IPS-20b (cell line): ENCODE data around the gene CFAP54.

Experiments used
- H3K27ac ChIP-seq: one replicate; pipeline ENCODE4 v1.5.1; 2013; ENCODE audit warnings: low read length
- H3K27me3 ChIP-seq: 2 replicates; pipeline ENCODE4 v1.6.1; 2013; ENCODE audit warnings: mild to moderate bottlenecking, low read length, inconsistent platforms; ENCODE audit not compliant: insufficient read depth
- H3K36me3 ChIP-seq: 2 replicates; pipeline ENCODE4 v1.6.1; 2013; ENCODE audit warnings: low read depth, mild to moderate bottlenecking, inconsistent platforms, low read length, moderate library complexity; ENCODE audit not compliant: insufficient read depth
- H3K4me1 ChIP-seq: 2 replicates; pipeline ENCODE4 v1.6.1; 2013; ENCODE audit warnings: mild to moderate bottlenecking, control low read depth, inconsistent platforms, low read length, moderate library complexity; ENCODE audit not compliant: insufficient read depth
- H3K4me3 ChIP-seq: 2 replicates; pipeline ENCODE4 v1.5.1; 2013; ENCODE audit warnings: mild to moderate bottlenecking, low read length, inconsistent platforms
- H3K9ac ChIP-seq: 2 replicates; pipeline ENCODE4 v1.6.1; 2013; ENCODE audit warnings: low read depth, mild to moderate bottlenecking, inconsistent platforms, low read length, moderate library complexity
- H3K9me3 ChIP-seq: 2 replicates; pipeline ENCODE4 v1.6.1; 2013; ENCODE audit warnings: mild to moderate bottlenecking, low read depth, low read length, inconsistent platforms; ENCODE audit not compliant: insufficient read depth

Gene CFAP54

GRCh38 chr12:96882862-96883261, 393.5 kb downstream of the CFAP54 start:
- H3K27me3 ChIP-seq: no peaks in the 10 kb centered on the region
- H3K9ac ChIP-seq: no peak overlapping the region
- no peaks in the 10 kb centered on the region for H3K9me3 ChIP-seq
- no peaks in the 10 kb centered on the region for H3K4me1 ChIP-seq
- no peak overlapping the region for H3K4me3 ChIP-seq
- H3K36me3 ChIP-seq: no peaks in the 10 kb centered on the region
- no peak overlapping the region for H3K27ac ChIP-seq

DNA sequence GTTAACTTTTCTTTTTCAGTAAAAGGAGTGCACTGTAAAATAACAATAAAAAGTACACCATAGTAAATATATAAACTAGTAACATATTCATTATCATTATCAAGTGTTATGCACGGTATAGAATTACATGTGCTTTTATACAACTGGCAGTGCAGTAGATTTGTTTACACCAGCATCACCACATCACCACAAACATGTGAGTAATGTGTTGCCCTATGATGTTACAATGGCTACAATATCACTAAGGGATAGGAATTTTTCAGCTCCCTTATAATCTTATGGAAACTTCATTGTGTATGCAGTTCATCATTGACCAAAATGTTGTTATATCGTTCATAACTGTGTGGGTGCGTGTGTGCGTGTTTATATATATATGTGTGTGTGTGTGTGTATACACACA, 394.2 kb downstream of the CFAP54 start:
- no peaks in the 10 kb centered on the region for H3K9me3 ChIP-seq
- H3K4me3 ChIP-seq: no peak overlapping the region
- no peak overlapping the region for H3K27ac ChIP-seq
- no peaks in the 10 kb centered on the region for H3K36me3 ChIP-seq
- H3K27me3 ChIP-seq: no peaks in the 10 kb centered on the region
- H3K9ac ChIP-seq: no peak overlapping the region
- no peaks in the 10 kb centered on the region for H3K4me1 ChIP-seq

DNA sequence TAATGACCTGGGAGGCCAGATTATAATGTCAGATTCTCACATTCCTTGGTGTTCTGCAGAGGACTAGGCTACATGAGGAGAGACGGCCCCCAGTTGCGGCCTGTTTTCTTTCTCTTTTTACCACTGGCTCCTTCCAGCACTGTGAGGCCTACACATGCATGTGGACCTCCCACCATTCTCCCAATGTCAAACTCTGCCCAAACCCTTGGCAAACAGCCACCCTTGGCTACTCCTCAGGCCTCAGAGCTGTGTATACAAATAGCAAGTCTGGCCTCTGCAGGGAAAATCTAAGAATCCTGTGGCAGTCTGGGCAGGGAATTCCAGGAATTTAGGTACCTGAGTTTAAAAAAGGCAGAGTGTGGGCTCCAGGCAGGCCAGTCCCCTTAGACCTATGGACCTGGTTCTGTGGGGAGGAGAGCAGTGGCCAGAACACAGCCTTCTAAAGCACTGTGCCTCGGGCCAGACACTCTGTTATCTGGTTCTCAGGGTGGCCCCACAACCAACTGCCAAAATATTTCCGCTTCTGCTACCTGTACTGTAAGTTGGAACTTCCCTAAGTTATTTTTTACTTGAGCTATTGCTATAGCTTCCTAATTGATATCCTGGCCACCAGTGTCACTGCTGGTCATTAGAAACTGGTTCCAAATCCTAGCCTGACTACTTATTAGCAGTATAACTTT, 397.8 kb downstream of the CFAP54 start:
- Histone ChIP-seq H3K4me1 (no peaks in the 10 kb centered on the region), H3K4me3 (no peak overlapping the region), H3K9me3 (no peaks in the 10 kb centered on the region), H3K27me3 (no peaks in the 10 kb centered on the region), H3K27ac (no peak overlapping the region), H3K36me3 (no peaks in the 10 kb centered on the region), H3K9ac (no peak overlapping the region)

GRCh38 chr12:96889273-96889933, 400.0 kb downstream of the CFAP54 start:
- Histone ChIP-seq H3K27ac (no peak overlapping the region), H3K9me3 (no peaks in the 10 kb centered on the region), H3K4me3 (no peak overlapping the region)

GRCh38 chr12:96890331-96890730, 401.0 kb downstream of the CFAP54 start:
- no peaks in the 10 kb centered on the region for H3K9me3 ChIP-seq
- H3K4me3 ChIP-seq: no peak overlapping the region
- no peak overlapping the region for H3K9ac ChIP-seq
- no peaks in the 10 kb centered on the region for H3K4me1 ChIP-seq
- no peak overlapping the region for H3K27ac ChIP-seq
- H3K27me3 ChIP-seq: no peaks in the 10 kb centered on the region
- no peaks in the 10 kb centered on the region for H3K36me3 ChIP-seq

More at GRCh38 chr12:96889273-96889933, 400.0 kb downstream of the CFAP54 start:
- H3K9ac ChIP-seq: no peak overlapping the region
- H3K27me3 ChIP-seq: no peaks in the 10 kb centered on the region
- no peaks in the 10 kb centered on the region for H3K4me1 ChIP-seq
- no peaks in the 10 kb centered on the region for H3K36me3 ChIP-seq

DNA sequence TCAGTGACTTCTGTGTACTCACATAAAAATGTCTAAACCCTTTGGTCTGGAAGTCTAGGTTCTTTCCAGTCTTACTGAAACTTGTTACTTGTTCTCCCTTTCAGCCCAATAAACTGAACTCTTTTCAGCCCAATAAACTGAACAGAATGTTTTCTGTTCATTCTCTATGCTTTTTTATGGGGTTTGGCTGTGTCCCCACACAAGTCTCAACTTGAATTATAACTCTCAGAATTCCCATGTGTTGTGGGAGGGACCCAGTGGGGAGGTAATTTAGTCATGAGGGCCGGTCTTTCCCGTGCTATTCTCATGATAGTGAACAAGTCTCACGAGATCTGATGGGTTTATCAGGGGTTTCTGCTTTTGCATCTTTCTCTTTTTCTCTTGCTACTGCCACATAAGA, 402.7 kb downstream of the CFAP54 start:
- Histone ChIP-seq H3K27ac (no peak overlapping the region), H3K4me3 (no peak overlapping the region), H3K9me3 (no peaks in the 10 kb centered on the region), H3K27me3 (no peaks in the 10 kb centered on the region), H3K9ac (no peak overlapping the region), H3K36me3 (no peaks in the 10 kb centered on the region), H3K4me1 (no peaks in the 10 kb centered on the region)

- H3K9ac ChIP-seq: no peak overlapping the region
- H3K4me1 ChIP-seq: no peaks in the 10 kb centered on the region
- H3K9me3 ChIP-seq: no peaks in the 10 kb centered on the region
- H3K4me3 ChIP-seq: no peak overlapping the region
- H3K36me3 ChIP-seq: no peaks in the 10 kb centered on the region
- no peaks in the 10 kb centered on the region for H3K27me3 ChIP-seq
- no peak overlapping the region for H3K27ac ChIP-seq
Observed at GRCh38 chr12:96897421-96897820, 408.0 kb downstream of the CFAP54 start.

DNA sequence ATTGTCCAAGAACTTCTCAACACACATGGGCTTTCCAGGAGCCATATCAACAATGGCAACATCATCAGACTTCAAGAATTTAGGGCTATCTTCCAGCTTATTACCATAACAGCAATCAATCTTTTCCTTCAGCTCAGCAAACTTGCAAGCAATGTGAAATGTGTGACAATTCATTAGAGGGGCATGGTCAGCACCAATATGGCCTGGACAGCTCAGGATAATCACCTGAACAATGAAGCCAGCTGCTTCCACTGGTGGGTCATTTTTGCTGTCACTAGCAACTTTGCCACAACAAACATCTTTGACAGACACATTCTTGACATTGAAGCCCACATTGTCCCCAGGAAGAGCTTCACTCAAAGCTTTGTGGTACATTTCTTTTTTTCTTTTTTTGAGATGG, 411.8 kb downstream of the CFAP54 start:
- no peaks in the 10 kb centered on the region for H3K4me1 ChIP-seq
- H3K27ac ChIP-seq: no peak overlapping the region
- no peaks in the 10 kb centered on the region for H3K27me3 ChIP-seq
- H3K9ac ChIP-seq: no peak overlapping the region
- no peaks in the 10 kb centered on the region for H3K36me3 ChIP-seq
- H3K9me3 ChIP-seq: no peaks in the 10 kb centered on the region
- no peak overlapping the region for H3K4me3 ChIP-seq

- no peaks in the 10 kb centered on the region for H3K36me3 ChIP-seq
- no peak overlapping the region for H3K9ac ChIP-seq
Observed at GRCh38 chr12:96902076-96902475, 412.7 kb downstream of the CFAP54 start.

GRCh38 chr12:96906498-96906848, 417.1 kb downstream of the CFAP54 start:
- Histone ChIP-seq H3K36me3 (peaks cover 4% of the 10 kb centered on the region; the same call in 1 of the 2 replicates), H3K27me3 (no peaks in the 10 kb centered on the region), H3K27ac (no peak overlapping the region), H3K4me3 (peak overlapping the region; percentile 100), H3K9me3 (no peaks in the 10 kb centered on the region), H3K4me1 (peaks cover 11% of the 10 kb centered on the region; the same call in 1 of the 2 replicates), H3K9ac (peak overlapping the region; percentile 98; the same call in 1 of the 2 replicates)

More at GRCh38 chr12:96902076-96902475, 412.7 kb downstream of the CFAP54 start:
- no peak overlapping the region for H3K4me3 ChIP-seq
- H3K9me3 ChIP-seq: no peaks in the 10 kb centered on the region
- H3K4me1 ChIP-seq: no peaks in the 10 kb centered on the region
- H3K27me3 ChIP-seq: no peaks in the 10 kb centered on the region
- no peak overlapping the region for H3K27ac ChIP-seq

- no peaks in the 10 kb centered on the region for H3K27me3 ChIP-seq
Observed at GRCh38 chr12:96906849-96907670, 417.7 kb downstream of the CFAP54 start, which contains the start of gene NEDD1. Gene NEDD1 (plus strand): TSS chr12:96907257. CDS start chr12:96909760, 2,503 bp downstream.

More at GRCh38 chr12:96906849-96907670, 417.7 kb downstream of the CFAP54 start, which contains the start of gene NEDD1:
- peak within 1 kb of the TSS; percentile 98 for H3K9ac ChIP-seq
- peaks cover 11% of the 10 kb centered on the region; the same call in 1 of the 2 replicates for H3K4me1 ChIP-seq
- H3K4me3 ChIP-seq: peak within 1 kb of the TSS; percentile 100
- peak within 1 kb of the TSS; percentile 31 for H3K27ac ChIP-seq
- H3K9me3 ChIP-seq: no peaks in the 10 kb centered on the region
- peaks cover 4% of the 10 kb centered on the region; the same call in 1 of the 2 replicates for H3K36me3 ChIP-seq
